ENCODE data around the gene RELN. TPM values are rescaled to one million over a fixed set of nuclear protein-coding genes. Genes with fewer than 3 reads are reported as not detected.

RELN gene
- total and polyA plus RNA-seq, 3 donors from 2014 or later, result 3.8 to 5.8 (median 5.2) TPM

- Histone ChIP-seq H3K27me3 (no peaks in the 10 kb centered on the region), H3K4me1 (no peaks in the 10 kb centered on the region), H3K9me3 (no peaks in the 10 kb centered on the region), H3K4me3 (no peak overlapping the region), H3K27ac (no peak overlapping the region), H3K36me3 (ENCODE audit: low read depth, missing control alignments) (no peaks in the 10 kb centered on the region)
- intact Hi-C loops (cut with DNase I; ENCODE audit: low total_unique reads), result no loop called here
- TF ChIP-seq CTCF (IDR thresholded peaks at IDR 0.05) (no peak), POLR2A (IDR thresholded peaks at IDR 0.05) (no peak)
- WGBS, 2 donors, result 59 to 67% methylated on average over 5 to 6 of the region's 6 CpGs
- no peak for DNase-seq
Measured at GRCh38 chr7:103888603-103889153, 100.8 kb downstream of the RELN start.

- H3K36me3 ChIP-seq (ENCODE audit: low read depth, missing control alignments), result no peaks in the 10 kb centered on the region
- no peaks in the 10 kb centered on the region for H3K9me3 ChIP-seq
- H3K4me3 ChIP-seq, result no peak overlapping the region
- no peaks in the 10 kb centered on the region for H3K4me1 ChIP-seq
- TF ChIP-seq CTCF (IDR thresholded peaks at IDR 0.05) (no peak), POLR2A (IDR thresholded peaks at IDR 0.05) (no peak)
- DNase-seq, result no peak
- no peaks in the 10 kb centered on the region for H3K27me3 ChIP-seq
- H3K27ac ChIP-seq, result no peak overlapping the region
- 79 to 90% methylated on average over 2 of the region's 2 CpGs for WGBS, 2 donors
- intact Hi-C loops (cut with DNase I; ENCODE audit: low total_unique reads), result no loop called here
Measured at GRCh38 chr7:103887853-103888602, 101.4 kb downstream of the RELN start.

GRCh38 chr7:103887050-103887449, 102.4 kb downstream of the RELN start:
- H3K27me3 ChIP-seq, result no peaks in the 10 kb centered on the region
- H3K4me1 ChIP-seq, result no peaks in the 10 kb centered on the region
- intact Hi-C loops (cut with DNase I; ENCODE audit: low total_unique reads), result no loop called here
- H3K4me3 ChIP-seq, result no peak overlapping the region
- WGBS, 2 donors, result 72 to 85% methylated on average over 3 of the region's 3 CpGs
- no peak overlapping the region for H3K27ac ChIP-seq
- H3K36me3 ChIP-seq (ENCODE audit: low read depth, missing control alignments), result no peaks in the 10 kb centered on the region
- TF ChIP-seq CTCF (IDR thresholded peaks at IDR 0.05) (no peak), POLR2A (IDR thresholded peaks at IDR 0.05) (no peak)
- no peak for DNase-seq
- H3K9me3 ChIP-seq, result no peaks in the 10 kb centered on the region

- Histone ChIP-seq H3K4me3 (no peak overlapping the region), H3K4me1 (no peaks in the 10 kb centered on the region), H3K27ac (no peak overlapping the region), H3K9me3 (no peaks in the 10 kb centered on the region), H3K27me3 (no peaks in the 10 kb centered on the region), H3K36me3 (ENCODE audit: low read depth, missing control alignments) (no peaks in the 10 kb centered on the region)
- WGBS, 2 donors, result 79 to 87% methylated on average over 3 of the region's 3 CpGs
- no peak for DNase-seq
- TF ChIP-seq POLR2A (IDR thresholded peaks at IDR 0.05) (no peak), CTCF (IDR thresholded peaks at IDR 0.05) (no peak)
- intact Hi-C loops (cut with DNase I; ENCODE audit: low total_unique reads), result no loop called here
Measured at GRCh38 chr7:103879928-103880600, 109.4 kb downstream of the RELN start.

All from testis (tissue), 3 donors.